ENCODE results near the gene PSMD3. TPM values are rescaled to one million over a fixed set of nuclear protein-coding genes. Genes with fewer than 3 reads are reported as not detected.

Gene PSMD3
- total and polyA plus RNA-seq, 9 of the 15 experiments (the other 6 are each of a cell fraction or from before 2014, with no cell fraction given) = 2.0 to 251 (median 135) TPM

- TF ChIP-seq, protein P1, sequence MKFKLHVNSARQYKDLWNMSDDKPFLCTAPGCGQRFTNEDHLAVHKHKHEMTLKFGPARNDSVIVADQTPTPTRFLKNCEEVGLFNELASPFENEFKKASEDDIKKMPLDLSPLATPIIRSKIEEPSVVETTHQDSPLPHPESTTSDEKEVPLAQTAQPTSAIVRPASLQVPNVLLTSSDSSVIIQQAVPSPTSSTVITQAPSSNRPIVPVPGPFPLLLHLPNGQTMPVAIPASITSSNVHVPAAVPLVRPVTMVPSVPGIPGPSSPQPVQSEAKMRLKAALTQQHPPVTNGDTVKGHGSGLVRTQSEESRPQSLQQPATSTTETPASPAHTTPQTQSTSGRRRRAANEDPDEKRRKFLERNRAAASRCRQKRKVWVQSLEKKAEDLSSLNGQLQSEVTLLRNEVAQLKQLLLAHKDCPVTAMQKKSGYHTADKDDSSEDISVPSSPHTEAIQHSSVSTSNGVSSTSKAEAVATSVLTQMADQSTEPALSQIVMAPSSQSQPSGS (CRISPR knock-in tag; IDR thresholded peaks at IDR 0.05) = no peak
Observed at GRCh38 chr17:39995438-39995837, 14.8 kb downstream of the PSMD3 start (continued).

GRCh38 chr17:39996162-39996561 is 15.6 kb downstream of the PSMD3 start:
- Histone ChIP-seq H3K4me3 (no peak overlapping the region), H3K4me2 (ENCODE audit: insufficient read depth, low read length) (no peak overlapping the region), H3K79me2 (ENCODE audit: control insufficient read depth, insufficient read depth, low read length) (no peaks in the 10 kb centered on the region), H3K27ac (ENCODE audit: extremely low read depth, low read depth, low read length) (no peak overlapping the region), H2AFZ (ENCODE audit: low read depth, low read length) (no peak overlapping the region), H4K20me1 (replicated peaks; ENCODE audit: control insufficient read depth, insufficient read depth, low read length) (no peaks in the 10 kb centered on the region), H3K9ac (ENCODE audit: insufficient read depth in 1 of 2, low read depth in 2 of 2, low read length in 2 of 2) (no peak overlapping the region), H3K4me1 (replicated peaks in 1 of 2; ENCODE audit: control insufficient read depth in 2 of 2, insufficient read depth in 2 of 2, low read length in 2 of 2) (peaks cover 0 to 3% of the 10 kb centered on the region in 2 experiments; a peak in 1 of 5 replicates), H3K9me3 (replicated peaks; ENCODE audit: control insufficient read depth, insufficient read depth, low read depth, low read length) (no peaks in the 10 kb centered on the region), H3K9me1 (ENCODE audit: control insufficient read depth, insufficient read depth, low read length) (no peaks in the 10 kb centered on the region), H3K27me3 (ENCODE audit: control insufficient read depth in 2 of 2, insufficient read depth in 2 of 2, low read length in 2 of 2) (no peaks in the 10 kb centered on the region), H3K36me3 (ENCODE audit: control insufficient read depth, insufficient read depth, low read length) (peaks cover 71% of the 10 kb centered on the region)
- FAIRE-seq (no peak), DNase-seq (ENCODE audit: extremely low read depth in 1 of 4, low spot score in 3 of 4) (peak in 1 of 4 experiments; percentile 15), ATAC-seq (no peak)
- ChIA-PET CTCF (ENCODE audit: low intra/inter-chr PET ratio) (no interaction called here), POLR2A (interaction anchor here (0.6 to 1.6 kb wide), 3 partner anchors 9 to 126 kb away, joined by 3 to 7 read pairs (median 4); partner anchors contain the start of genes MSL1 and PSMD3)
- in situ Hi-C loops (cut with MboI) = no loop called here
- TF ChIP-seq ZNF224 (CRISPR knock-in tag; IDR thresholded peaks at IDR 0.05) (no peak), PRPF4 (IDR thresholded peaks at IDR 0.05; ENCODE audit: insufficient read depth, low read depth, low read length, poor library complexity, severe bottlenecking) (no peak)
- BruUV-seq (replicated peaks) = no TSS peak
- 85% methylated on average over 8 of the region's 8 CpGs for WGBS (ENCODE audit: insufficient coverage, low coverage, missing lambda C conversion rate)
- intact Hi-C loops (cut with micrococcal nuclease) = no loop called here

All from K562 (cell line).